ENCODE data around the gene RAD51.

The RAD51 gene

GRCh38 chr15:40750885-40751284 lies 55.9 kb downstream of the RAD51 start:
- Mint-ChIP-seq H3K36me3 (ENCODE audit: low read depth) (peaks cover 23% of the 10 kb centered on the region), H3K4me1 (peaks cover 20% of the 10 kb centered on the region), H3K9me3 (no peaks in the 10 kb centered on the region), H3K4me3 (no peak overlapping the region), H3K27me3 (ENCODE audit: low read depth) (no peaks in the 10 kb centered on the region), H3K27ac (no peak overlapping the region)
- no peak for TF ChIP-seq CTCF (IDR thresholded peaks at IDR 0.05; ENCODE audit: unreplicated experiment in 3 of 3)

- Mint-ChIP-seq H3K27ac (no peak overlapping the region), H3K4me1 (peaks cover 23% of the 10 kb centered on the region)
These were observed 56.8 kb downstream of the RAD51 start for GRCh38 chr15:40751745-40752144.

GRCh38 chr15:40754574-40754882 lies 59.6 kb downstream of the RAD51 start:
- no peaks in the 10 kb centered on the region for H3K9me3 Mint-ChIP-seq
- no peaks in the 10 kb centered on the region for H3K27me3 Mint-ChIP-seq (ENCODE audit: low read depth)
- peak overlapping the region in 1 of 3 experiments; percentile 100 for H3K27ac Mint-ChIP-seq
- no peak for TF ChIP-seq CTCF (IDR thresholded peaks at IDR 0.05; ENCODE audit: unreplicated experiment in 3 of 3)
- H3K4me1 Mint-ChIP-seq: peaks cover 27% of the 10 kb centered on the region
- peak overlapping the region; percentile 96 to 97 (median 96) for H3K4me3 Mint-ChIP-seq
- peaks cover 18% of the 10 kb centered on the region for H3K36me3 Mint-ChIP-seq (ENCODE audit: low read depth)

More at GRCh38 chr15:40751745-40752144, 56.8 kb downstream of the RAD51 start:
- TF ChIP-seq CTCF (IDR thresholded peaks at IDR 0.05; ENCODE audit: unreplicated experiment in 3 of 3): no peak
- Mint-ChIP-seq H3K27me3 (ENCODE audit: low read depth) (no peaks in the 10 kb centered on the region), H3K4me3 (peak overlapping the region; percentile 47 to 63 (median 56)), H3K9me3 (no peaks in the 10 kb centered on the region), H3K36me3 (ENCODE audit: low read depth) (peaks cover 23% of the 10 kb centered on the region)

GRCh38 chr15:40754883-40755811 lies 60.2 kb downstream of the RAD51 start, which contains the start of gene RMDN3:
Gene RMDN3 (minus strand): TSS chr15:40755254. CDS start chr15:40754783, 471 bp downstream.
- H3K4me1 Mint-ChIP-seq: peaks cover 29% of the 10 kb centered on the region
- H3K9me3 Mint-ChIP-seq: no peaks in the 10 kb centered on the region
- peaks cover 15% of the 10 kb centered on the region for H3K36me3 Mint-ChIP-seq (ENCODE audit: low read depth)
- H3K27ac Mint-ChIP-seq: peak within 1 kb of the TSS; percentile 100
- peak within 1 kb of the TSS; percentile 96 to 97 (median 96) for H3K4me3 Mint-ChIP-seq
- no peaks in the 10 kb centered on the region for H3K27me3 Mint-ChIP-seq (ENCODE audit: low read depth)
- TF ChIP-seq CTCF (IDR thresholded peaks at IDR 0.05; ENCODE audit: unreplicated experiment in 3 of 3): no peak

GRCh38 chr15:40755812-40756208 lies 60.8 kb downstream of the RAD51 start:
- TF ChIP-seq CTCF (IDR thresholded peaks at IDR 0.05; ENCODE audit: unreplicated experiment in 3 of 3): no peak
- peak overlapping the region; percentile 96 to 97 (median 96) for H3K4me3 Mint-ChIP-seq
- no peaks in the 10 kb centered on the region for H3K27me3 Mint-ChIP-seq (ENCODE audit: low read depth)
- H3K4me1 Mint-ChIP-seq: peaks cover 32% of the 10 kb centered on the region
- H3K27ac Mint-ChIP-seq: peak overlapping the region; percentile 100
- H3K9me3 Mint-ChIP-seq: no peaks in the 10 kb centered on the region
- peaks cover 15% of the 10 kb centered on the region for H3K36me3 Mint-ChIP-seq (ENCODE audit: low read depth)

Data from nephron (organoid).